HG03066 (cell line): ENCODE results near the gene KCNJ18.
"Not testable (repeated sequence)": the region's sequence is repeated elsewhere in the genome, so short reads cannot be mapped to it uniquely, and the experiment has no call there.

Experiments used
- ATAC-seq: cut with Tn5 transposase; IDR thresholded peaks from one replicate; pipeline ENCODE4 v1.9.1; 2021; ENCODE audit warnings: low read depth; ENCODE audit not compliant: unreplicated experiment

KCNJ18 gene

GRCh38 chr17:21702029-21702428, 9.7 kb downstream of the KCNJ18 start:
- not testable (repeated sequence) for ATAC-seq

- not testable (repeated sequence) for ATAC-seq
These were observed 10.2 kb downstream of the KCNJ18 start for GRCh38 chr17:21702521-21702920.

- ATAC-seq = not testable (repeated sequence)
These were observed 10.8 kb downstream of the KCNJ18 start for GRCh38 chr17:21702940-21703640.

GRCh38 chr17:21703891-21704872, 11.9 kb downstream of the KCNJ18 start:
- not testable (repeated sequence) for ATAC-seq

- no peak for ATAC-seq
These were observed 12.8 kb downstream of the KCNJ18 start for GRCh38 chr17:21705021-21705601.

GRCh38 chr17:21705746-21706145, 13.4 kb downstream of the KCNJ18 start:
- ATAC-seq = not testable (repeated sequence)

GRCh38 chr17:21706546-21706945, 14.2 kb downstream of the KCNJ18 start:
- not testable (repeated sequence) for ATAC-seq

GRCh38 chr17:21707131-21707530, 14.8 kb downstream of the KCNJ18 start:
- ATAC-seq = not testable (repeated sequence)

GRCh38 chr17:21707711-21708611, 15.6 kb downstream of the KCNJ18 start:
- ATAC-seq = not testable (repeated sequence)

GRCh38 chr17:21708612-21709535, 16.6 kb downstream of the KCNJ18 start:
- not testable (repeated sequence) for ATAC-seq

- not testable (repeated sequence) for ATAC-seq
These were observed 17.7 kb downstream of the KCNJ18 start for GRCh38 chr17:21709994-21710393.

GRCh38 chr17:21710486-21710885, 18.2 kb downstream of the KCNJ18 start:
- not testable (repeated sequence) for ATAC-seq

- no peak for ATAC-seq
These were observed 18.9 kb downstream of the KCNJ18 start for GRCh38 chr17:21711182-21711581.

- not testable (repeated sequence) for ATAC-seq
These were observed 20.7 kb downstream of the KCNJ18 start for GRCh38 chr17:21713020-21713419.

GRCh38 chr17:21713631-21714030, 21.3 kb downstream of the KCNJ18 start:
- ATAC-seq = not testable (repeated sequence)

GRCh38 chr17:21714676-21715075, 22.4 kb downstream of the KCNJ18 start:
- not testable (repeated sequence) for ATAC-seq

GRCh38 chr17:21715877-21716276, 23.6 kb downstream of the KCNJ18 start:
- ATAC-seq = not testable (repeated sequence)

- ATAC-seq = not testable (repeated sequence)
These were observed 26.6 kb downstream of the KCNJ18 start for GRCh38 chr17:21718971-21719370.
